ENCODE measurements around the gene BCAR3.
"Not testable (repeated sequence)": the region's sequence is repeated elsewhere in the genome, so short reads cannot be mapped to it uniquely, and the experiment has no call there.

Gene BCAR3

DNA sequence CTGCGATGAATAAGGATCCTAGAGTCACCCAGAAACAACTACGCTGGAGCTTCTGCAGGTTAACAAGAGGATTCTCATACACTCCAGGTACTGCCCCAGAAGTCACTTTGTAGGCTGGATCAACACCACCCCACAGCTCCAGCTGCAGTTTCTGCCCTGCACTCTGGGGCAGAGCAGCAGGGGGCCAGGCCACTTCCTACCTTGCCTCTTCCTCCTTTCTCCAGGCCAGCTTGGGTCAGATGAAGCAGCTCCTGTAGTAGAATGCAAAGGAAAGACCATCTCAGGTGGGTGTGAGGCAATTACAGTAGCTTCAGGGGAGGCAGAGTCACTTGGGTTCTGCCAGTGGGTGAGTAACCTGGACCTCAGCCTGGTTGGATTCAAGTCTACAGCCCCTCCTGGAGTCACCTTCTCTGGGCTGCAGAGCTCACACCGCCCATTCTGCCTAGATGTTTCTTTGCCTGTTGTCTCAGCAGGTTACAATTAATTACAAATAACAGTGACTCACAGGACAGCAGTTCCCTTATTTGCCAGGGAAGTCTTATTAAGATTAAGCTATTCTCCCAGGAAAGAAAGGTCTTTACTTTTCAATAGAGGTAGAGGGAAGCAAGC lies 24.4 kb upstream of the BCAR3 start:
- DNase-seq (ENCODE audit: low read depth): no peak

DNA sequence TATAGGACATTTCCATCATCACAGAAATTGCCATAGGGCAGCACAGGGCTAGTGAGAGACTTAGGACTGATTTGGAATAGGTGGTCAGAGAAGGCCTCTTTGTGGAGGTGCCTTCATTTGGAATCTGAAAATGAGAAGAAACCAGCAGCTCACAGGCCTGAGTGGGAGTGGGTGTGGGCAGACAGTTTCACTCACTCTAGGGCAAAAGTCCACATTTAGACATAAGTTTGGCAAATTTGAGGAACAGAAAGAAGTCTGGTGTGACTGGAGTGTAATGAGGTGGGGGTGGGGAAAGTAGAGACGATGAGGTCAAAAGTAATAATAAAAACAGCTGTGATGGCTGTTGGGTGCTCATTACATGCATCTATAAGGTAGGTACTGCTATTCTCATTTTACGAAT lies 22.4 kb upstream of the BCAR3 start:
- no peak for DNase-seq (ENCODE audit: low read depth)

DNA sequence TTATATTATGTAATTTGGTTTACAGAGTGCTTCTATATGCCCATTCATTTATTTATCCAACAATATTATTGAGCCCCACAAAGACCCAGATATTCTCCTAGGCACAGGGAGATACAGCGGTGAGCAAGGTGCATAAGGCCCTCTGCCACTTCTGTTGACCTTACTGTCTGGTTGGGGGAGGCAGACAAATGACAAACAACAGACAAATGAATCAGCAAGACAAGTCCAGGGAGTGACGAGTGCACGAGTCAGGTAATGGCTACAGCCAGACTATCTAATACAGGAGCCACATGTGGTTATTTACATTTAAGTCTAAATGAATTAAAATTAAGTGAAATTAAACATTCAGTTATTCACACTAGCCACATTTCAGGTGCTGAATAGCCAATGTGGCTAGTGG lies 22.0 kb upstream of the BCAR3 start:
- no peak for DNase-seq (ENCODE audit: low read depth)

DNA sequence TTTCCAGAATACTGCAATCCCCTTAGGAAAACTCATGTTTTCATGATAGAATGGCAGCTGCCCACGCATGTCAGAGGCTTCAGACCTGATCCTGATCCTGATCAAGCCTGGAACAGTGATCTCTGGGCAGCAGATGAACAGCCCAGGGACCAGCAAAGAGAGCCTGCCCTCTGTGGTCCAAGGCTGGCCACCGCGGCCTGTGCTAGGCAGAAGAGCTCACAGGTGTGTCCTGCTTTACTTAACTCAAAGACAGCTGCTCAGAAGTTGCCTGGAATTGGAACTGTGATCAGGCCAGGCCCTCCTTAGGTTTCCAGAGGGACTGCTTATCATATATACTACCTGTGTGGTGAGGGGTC lies 21.2 kb upstream of the BCAR3 start:
- DNase-seq (ENCODE audit: low read depth): no peak

DNA sequence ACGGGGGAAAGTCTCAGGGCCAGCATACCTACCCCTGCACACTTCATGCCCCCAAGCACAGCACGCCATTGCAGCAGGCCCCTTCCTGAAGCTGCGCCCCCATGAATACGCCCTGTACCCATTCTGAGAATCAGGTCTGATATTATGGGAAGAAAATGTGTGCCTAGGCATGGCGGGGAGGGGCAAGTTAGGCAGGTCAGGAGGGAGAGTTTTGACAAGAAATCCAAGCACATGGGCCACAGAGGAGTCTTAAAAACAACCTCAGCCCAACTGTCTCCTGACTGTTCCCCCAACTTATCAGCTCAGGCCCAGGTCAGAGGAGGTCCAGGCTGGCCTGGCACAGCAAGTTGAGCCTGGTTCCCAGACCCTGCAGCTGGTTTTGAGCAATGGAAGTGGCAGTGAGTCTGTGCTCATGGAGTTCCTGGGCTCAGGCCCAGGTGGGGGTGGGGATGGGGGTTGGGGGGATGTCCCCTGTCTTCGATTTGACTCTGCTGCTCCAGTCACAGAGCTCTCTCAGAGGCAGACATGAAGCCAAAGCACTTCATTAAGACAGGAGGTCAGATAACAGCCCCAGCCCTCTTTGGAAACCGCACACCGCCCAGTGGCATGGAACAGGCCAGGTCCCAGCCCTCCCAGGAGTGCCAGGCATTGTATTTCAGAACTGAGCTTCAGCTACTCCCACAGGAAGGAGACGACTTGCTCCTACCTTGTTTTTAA lies 20.6 kb upstream of the BCAR3 start:
- DNase-seq (ENCODE audit: low read depth): no peak

DNA sequence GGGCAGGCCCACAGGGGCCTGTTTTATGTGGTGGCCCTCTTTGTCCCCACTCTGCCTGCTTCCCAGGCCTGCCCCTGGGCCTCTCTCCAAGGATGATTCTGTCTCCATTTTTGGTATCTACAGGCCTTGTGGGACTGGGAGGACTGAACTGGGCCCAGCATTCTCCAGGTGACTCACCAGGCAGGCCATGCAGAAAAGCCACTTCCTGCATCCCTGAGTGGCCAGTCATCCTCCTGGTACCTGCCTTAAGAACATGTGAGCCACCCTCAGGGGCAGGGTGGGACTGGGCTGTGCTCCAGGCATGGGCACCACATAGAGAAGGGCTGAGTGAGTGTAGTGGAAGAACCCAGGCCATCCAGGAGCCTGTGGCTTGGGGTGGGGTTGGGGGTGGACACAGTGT lies 20.0 kb upstream of the BCAR3 start:
- no peak for DNase-seq (ENCODE audit: low read depth)

DNA sequence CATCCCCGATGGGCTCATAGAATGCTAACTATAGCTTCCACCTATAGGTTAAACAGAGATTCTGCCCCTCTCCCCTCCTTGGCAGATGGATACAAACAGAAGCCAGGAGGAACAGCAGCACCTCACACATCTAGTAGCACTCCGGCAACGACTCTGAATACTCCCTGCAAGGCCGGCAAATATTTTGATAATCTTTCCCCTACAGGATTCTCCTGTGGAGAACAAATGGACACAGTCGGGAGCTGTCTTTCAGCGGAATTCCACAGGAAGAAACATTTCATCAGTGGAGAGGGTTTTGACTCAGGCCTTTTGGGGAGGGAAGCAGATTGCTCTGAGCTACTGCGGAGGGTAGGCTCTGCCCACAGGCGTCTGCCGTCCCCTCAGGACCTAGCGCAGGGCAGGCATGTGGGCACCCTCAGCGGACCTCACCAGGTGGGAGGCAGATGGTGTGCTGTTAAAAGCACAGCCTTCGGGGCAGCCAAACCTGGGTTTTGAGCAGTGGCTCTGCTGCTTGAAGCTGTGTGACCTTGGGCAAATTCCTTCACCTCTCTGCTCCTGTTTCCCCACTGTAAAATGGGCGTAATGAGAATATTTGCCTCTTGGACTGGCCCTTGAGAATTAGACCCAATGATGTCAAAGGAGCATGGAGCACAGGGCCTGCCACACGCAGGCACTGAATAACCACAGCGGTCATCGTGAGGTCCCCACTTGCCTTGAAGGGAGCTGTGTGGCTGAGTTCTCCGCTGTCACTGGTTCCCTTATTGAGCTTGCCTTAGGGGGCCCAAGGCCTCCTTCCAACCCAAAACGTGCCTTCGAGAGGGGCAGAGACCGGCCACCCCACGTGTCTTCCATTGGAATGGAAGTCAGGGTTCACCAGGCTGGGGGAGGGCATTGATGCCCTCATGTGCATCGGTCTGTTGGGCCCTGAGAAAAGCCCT lies 19.2 kb upstream of the BCAR3 start:
- DNase-seq (ENCODE audit: low read depth): no peak

DNA sequence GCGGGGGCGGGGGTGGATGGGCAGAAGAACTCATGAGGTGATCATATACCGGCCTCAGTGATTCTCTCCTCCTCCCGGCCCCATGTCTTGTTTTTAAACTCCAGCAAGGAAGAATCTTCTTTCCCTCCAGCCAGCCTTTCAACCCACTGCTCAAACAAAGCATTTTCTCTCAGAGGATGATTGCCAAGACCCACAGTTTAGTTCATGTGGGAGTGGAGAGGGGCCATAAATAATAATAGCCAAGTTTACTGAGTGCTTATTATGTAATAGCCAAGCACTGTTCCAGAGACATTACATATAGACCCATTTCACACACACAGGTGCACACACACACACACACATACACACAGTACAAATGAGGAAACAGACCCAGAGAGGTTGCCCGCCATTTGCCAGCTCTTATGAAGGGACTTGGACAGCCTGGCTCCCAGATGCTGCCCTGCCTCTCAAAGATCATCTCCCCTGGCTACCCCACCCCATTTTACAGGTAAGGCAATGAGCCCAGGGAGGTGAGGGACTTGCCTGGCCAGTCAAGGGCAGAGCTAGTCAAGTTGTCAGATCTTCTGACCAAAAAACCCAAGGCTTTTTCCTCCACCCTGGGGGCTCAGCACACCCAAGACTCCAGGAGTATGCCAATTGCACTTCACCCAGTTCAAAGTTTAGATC lies 18.0 kb upstream of the BCAR3 start:
- DNase-seq (ENCODE audit: low read depth): no peak

DNA sequence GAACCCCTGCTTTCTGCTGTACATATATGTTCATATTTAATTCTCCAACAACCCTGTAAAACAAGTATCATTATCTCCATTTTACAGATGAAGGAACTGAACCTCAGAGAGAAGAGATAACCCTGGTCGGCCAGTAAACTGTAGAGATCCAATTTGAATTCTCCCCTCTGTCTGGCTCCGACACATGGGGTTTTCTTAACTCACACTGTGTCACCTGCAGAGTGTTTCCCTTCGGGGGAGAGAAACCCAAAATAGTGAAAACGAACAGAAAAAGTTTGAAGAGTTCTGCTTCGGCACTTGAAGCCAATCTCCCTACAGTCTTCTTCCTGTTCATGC lies 17.4 kb upstream of the BCAR3 start:
- no peak for DNase-seq (ENCODE audit: low read depth)

DNA sequence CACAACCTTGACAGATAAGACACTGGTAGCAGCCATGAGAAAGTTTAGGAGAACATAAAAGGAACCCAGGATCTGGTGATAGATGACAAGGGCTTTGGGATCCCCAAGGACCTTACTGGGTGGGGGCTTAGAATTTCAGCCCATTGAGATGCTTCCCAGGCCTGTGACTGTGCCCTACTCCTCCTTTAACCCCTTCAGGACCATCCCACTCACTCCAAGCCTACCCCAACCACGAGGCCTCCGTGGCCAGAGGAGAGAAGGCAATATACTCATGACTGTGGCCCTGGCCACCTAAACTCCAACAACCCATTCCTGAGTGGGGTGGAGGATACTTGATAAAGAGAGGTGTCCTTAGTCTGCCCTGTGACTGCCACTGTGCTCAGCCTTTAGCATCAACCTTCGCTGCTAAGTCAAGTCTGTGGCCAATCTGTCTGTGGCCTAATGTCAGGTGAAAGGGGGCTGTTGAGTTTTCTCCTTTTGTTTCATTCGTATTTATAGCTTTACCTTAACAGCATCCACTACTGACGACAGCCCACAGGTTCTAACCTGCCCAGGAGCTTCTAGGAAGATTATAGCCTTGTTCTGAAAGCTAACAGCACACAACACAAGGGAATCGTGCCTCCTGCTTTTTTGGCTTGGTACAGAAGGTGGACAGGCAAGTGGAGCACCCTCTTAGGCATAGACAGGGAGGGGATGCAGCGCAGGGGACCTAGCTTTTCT lies 16.9 kb upstream of the BCAR3 start:
- DNase-seq (ENCODE audit: low read depth): no peak

DNA sequence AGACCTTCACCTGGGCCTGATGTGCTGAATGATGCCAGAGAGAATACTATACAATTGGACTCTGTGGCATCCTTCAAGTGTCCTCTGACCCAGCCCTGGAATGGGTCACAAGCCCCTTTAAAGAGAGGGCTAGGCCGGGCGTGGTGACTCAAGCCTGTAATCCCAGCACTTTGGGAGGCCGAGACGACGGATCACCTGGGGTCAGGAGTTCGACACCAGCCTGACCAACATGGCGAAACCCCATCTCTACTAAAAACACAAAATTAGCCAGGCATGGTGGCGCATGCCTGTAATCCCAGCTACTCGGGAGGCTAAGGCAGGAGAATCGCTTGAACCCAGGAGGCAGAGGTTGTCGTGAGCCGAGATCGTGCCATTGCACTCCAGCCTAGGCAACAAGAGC lies 15.9 kb upstream of the BCAR3 start:
- not testable (repeated sequence) for DNase-seq (ENCODE audit: low read depth)

DNA sequence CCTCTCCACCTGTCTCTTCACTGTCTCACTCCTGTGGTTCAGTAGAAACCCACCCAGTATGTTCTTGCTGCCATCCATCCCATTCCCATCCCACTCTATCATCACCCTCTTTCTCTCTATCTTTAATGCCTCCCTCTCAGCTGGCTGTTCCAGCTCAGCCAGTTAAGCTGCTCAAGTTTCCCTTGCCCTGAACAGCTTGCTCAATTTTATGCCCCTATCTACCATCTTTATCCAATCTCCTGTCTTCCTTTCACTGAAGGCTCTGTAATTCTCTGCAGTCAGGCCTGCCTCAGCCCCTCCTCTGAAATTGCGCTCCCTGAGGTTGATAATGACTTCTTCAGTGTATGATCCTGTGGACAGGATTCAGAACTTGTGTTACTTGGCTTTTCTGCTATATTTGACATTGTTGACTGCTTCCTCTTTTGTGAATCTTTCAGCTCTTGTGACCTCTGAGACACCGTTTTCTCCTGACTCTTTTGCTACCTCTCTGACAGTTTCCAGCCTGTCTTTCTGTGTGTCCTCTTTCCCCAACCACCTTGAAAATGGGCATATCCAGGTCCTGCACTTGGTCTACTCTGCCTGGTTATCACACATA lies 13.9 kb upstream of the BCAR3 start:
- no peak for DNase-seq (ENCODE audit: low read depth)

DNA sequence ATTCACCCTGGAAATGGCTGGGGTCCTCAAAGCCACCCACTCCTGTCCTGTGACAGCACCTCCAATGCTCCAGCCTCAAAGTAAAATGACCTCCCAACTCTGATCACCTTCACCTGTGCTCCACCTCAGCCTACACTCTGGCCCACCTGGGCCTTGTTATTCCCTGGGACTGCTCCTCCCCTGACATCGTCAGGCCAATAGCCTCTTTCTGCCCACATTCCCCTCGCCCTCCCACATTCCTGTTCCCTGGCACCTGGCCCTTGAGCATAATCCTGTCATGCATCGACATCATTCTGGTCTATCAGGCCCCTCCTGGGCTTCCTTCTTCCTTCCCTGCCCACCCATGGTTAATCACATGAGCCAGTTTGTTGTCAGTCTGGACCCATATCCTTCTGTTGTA lies 13.2 kb upstream of the BCAR3 start:
- DNase-seq (ENCODE audit: low read depth): no peak

DNA sequence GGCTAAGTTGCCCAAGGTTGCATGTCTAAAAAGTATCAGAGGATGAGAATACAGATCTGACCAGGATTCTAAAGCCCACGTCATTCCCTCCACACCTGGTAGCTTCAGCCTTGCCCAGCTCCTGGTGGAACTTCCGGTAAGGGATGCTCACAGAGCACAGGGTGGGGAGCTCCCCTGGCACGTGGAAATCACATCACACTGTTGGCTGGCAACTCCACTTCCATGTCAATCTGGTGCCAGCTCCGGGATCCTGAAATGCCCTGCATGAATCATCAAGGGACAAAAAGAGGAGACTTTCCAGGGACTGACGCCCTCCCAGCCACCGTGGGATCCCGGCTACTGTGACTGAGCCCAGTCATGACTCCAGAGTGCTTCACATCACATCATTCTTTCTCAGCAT lies 12.4 kb upstream of the BCAR3 start:
- no peak for DNase-seq (ENCODE audit: low read depth)

DNA sequence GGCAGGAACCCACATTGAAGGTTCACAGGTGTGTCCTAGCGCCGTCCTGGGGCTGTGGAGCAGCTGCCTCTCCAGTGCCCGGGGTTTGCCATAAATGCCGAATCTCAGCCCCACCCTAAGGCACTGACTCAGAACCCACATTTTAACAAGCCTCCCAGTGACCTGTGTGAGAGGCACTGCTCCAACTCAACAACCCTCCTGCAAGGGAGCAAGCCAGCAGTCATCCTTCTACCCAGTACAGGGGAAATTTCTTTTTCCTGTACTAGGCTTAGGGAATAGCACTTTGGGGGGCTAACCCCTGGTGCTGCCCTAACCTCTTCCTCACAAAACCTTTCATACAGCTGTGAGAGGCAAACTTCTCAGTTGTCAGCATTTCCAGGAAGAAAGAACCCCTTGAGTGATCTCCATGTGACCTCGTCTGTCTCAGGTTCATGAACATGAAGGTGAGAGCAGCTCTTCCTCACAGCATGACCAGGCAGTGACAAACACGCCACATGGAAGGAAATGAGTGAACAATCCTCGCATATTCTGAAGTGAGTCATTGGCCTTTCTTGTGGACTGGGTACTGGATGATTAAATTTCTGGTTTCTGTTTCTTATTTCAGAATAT lies 11.4 kb upstream of the BCAR3 start:
- no peak for DNase-seq (ENCODE audit: low read depth)

DNA sequence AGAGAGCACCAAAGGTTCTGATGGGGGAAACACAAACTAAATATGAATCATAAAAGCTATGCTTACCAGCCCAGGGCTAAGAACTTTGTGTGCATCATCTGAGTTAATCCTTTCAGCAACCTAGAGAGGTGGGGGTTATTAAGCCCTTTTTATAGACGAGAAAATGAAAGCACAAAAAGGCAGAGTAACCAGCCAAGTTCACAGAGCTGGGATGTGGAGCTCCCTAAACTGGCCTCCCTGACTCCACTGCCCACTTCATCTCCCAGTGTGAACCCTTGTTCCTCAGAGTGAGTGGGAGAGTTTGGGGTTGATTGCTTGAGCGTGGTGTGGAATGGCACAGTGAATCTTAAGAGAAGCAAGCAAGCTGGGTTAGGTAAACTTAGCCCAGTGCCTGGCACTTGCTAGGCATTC lies 10.8 kb upstream of the BCAR3 start:
- DNase-seq (ENCODE audit: low read depth): no peak

DNA sequence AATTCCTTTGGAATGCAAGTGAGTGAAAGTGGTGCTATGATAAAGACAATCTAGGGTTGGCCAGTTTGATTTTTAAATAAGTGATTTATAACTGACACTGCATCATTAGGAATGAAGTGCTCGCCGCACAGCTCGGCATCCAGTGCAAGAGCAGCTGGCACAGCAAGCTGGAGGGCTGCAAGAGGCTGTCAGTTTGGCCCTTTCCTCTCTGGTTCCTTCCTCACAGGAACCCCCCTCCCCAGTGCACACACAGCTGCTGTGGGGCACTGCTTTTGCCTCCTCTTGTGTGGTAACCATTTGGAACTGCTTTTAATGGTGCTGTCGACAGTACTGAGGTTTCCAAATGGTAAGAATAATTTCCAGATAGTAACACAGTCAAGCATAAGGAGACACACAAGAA lies 10.4 kb upstream of the BCAR3 start:
- DNase-seq (ENCODE audit: low read depth): no peak

DNA sequence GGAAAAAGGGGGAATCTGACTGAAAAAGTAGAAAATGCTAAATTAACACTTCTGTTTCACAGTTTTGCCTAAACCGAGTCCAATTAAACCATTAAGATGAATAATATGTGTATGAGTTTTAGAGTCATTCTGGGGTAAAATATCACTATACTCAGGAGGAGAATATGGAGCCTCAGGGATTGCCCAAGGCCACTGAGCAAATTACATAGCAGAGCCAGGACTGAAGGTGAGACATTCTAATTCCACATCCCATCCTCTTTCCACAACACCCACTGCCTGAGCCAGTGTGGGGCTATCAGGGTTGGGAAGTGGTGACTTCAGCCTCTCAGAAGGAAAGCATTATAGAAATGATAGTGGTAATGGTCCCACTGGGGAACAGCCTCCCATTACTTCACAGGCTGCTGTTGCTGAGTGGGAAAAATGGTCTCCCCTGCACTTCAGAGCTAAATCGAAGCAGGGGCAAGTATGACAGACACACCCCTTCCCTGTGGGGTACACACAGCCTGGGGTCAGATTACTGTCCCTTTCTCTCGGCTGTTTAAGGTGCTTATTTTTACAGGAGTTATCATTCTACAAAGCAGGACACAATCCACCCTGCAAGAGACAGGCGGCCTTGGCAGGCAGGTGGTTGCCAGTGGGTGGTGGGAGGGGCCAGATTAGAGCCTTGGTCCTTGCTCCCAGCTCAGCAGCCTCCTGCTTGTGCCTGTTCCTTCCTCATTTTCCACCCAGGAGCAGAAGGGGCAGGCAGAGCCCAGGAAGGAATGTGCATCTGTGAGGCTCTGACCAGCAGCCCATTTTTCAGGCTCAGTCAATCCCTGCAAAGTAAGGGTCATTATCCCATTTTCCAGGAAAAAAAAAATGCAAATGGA lies 9.5 kb upstream of the BCAR3 start:
- DNase-seq (ENCODE audit: low read depth): no peak

DNA sequence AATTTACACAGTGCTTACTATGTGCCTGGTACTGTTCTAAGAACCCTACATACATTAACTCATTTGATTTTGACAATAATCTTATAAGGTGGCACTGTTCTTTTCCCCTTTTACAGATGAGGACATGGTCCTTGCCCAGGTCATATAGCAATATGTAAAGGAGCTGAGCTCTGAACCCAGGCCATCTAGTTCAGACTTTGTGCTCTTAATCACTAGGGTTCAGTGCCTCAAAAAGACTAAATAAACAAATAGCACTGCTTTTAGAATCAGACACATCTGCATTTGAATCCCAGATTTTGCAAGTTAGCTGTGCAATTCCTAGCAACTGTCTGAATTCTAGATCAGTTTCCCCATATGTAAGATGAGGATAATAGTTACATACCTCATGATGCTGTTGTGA lies 8.7 kb upstream of the BCAR3 start:
- DNase-seq (ENCODE audit: low read depth): no peak

DNA sequence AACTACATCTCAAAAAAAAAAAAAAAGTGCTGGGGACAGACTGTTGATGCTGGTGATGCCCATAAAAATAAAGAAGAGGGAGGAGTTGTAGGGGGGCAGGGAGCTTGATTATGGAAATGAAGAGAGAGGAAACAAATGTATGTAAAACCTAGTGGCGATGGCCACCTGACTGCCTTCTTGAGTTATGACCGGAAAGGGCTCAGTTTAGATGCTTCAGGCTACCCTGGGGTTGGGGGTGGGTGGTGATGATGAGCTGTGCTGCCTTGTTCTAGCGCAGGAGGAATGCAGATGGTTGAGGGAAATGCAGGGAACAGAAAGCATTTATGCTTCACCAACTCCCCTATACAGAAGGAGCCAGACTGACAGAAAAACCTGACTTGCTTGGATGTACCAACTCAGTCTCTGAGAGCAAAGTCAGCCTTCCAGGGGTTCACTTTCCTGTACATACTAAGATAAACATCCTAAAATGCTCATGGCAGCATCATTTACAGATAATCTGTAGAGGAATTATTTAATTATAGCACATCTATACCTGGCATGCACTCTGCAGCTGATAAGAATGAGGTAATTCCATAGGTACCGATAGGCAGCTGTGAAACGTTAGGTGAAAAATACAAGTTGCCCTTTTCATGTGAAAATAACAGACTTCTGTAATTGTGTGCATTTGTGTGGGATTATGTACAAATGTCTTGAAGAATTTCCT lies 8.0 kb upstream of the BCAR3 start:
- DNase-seq (ENCODE audit: low read depth): no peak
